Superior temporal gyrus (tissue), 1 donor: ENCODE results near the gene RGS9.
A peak's percentile ranks its signal among the peaks of the same experiment; 100 is the strongest.
"Not testable (repeated sequence)": the region's sequence is repeated elsewhere in the genome, so short reads cannot be mapped to it uniquely, and the experiment has no call there.

Experiments used
- DNase-seq: peaks from one replicate; pipeline ENCODE4 v3.0.0-alpha.2; 2016; ENCODE audit errors: extremely low spot score

RGS9 gene

GRCh38 chr17:65115839-65116238 is 21.3 kb upstream of the RGS9 start:
- DNase-seq: no peak

GRCh38 chr17:65116515-65116914 is 20.7 kb upstream of the RGS9 start:
- DNase-seq: not testable (repeated sequence)

- DNase-seq: no peak
These were observed 19.7 kb upstream of the RGS9 start for GRCh38 chr17:65117384-65118035.

- no peak for DNase-seq
These were observed 15.8 kb upstream of the RGS9 start for GRCh38 chr17:65121368-65121767.

GRCh38 chr17:65121916-65122806 is 15.0 kb upstream of the RGS9 start:
- peak; percentile 12 for DNase-seq

GRCh38 chr17:65122836-65123756 is 14.1 kb upstream of the RGS9 start:
- peak; percentile 88 for DNase-seq

- peak; percentile 20 for DNase-seq
These were observed 13.2 kb upstream of the RGS9 start for GRCh38 chr17:65123757-65124675.

GRCh38 chr17:65130832-65131231 is 6.3 kb upstream of the RGS9 start:
- no peak for DNase-seq

GRCh38 chr17:65131240-65131639 is 5.9 kb upstream of the RGS9 start:
- no peak for DNase-seq

- no peak for DNase-seq
These were observed 5.2 kb upstream of the RGS9 start for GRCh38 chr17:65131946-65132345.

GRCh38 chr17:65134035-65134434 is 3.1 kb upstream of the RGS9 start:
- DNase-seq: no peak

- DNase-seq: no peak
These were observed 2.1 kb downstream of the RGS9 start for GRCh38 chr17:65139101-65139764.

GRCh38 chr17:65142247-65142646 is 5.1 kb downstream of the RGS9 start:
- no peak for DNase-seq

GRCh38 chr17:65143889-65144604 is 6.9 kb downstream of the RGS9 start:
- no peak for DNase-seq

GRCh38 chr17:65145743-65146142 is 8.6 kb downstream of the RGS9 start:
- DNase-seq: no peak

- no peak for DNase-seq
These were observed 10.8 kb downstream of the RGS9 start for GRCh38 chr17:65147955-65148354.

GRCh38 chr17:65154770-65155589 is 17.8 kb downstream of the RGS9 start:
- DNase-seq: no peak

GRCh38 chr17:65155622-65156021 is 18.5 kb downstream of the RGS9 start:
- DNase-seq: no peak
